HepG2 (cell line): Measurements from ENCODE around the gene TBC1D1. TPM values are rescaled to one million over a fixed set of nuclear protein-coding genes. Genes with fewer than 3 reads are reported as not detected.

Source experiments
- BRF2 ChIP-seq: sonication (generic); formaldehyde crosslinking; IDR thresholded peaks from 2 replicates; pipeline ENCODE4 v1.8.1; 2022; ENCODE audit warnings: mild to moderate bottlenecking, missing genetic modification reagents
- FOXP1 ChIP-seq, 2 experiments: fragments of 450-650 bp in 1 of 2; IDR thresholded peaks; 2 replicates each; pipeline ENCODE4 v1.6.1; 2017 to 2018; ENCODE audit warnings: antibody characterized with exemption in 1 of 2
- HNRNPK ChIP-seq: fragments of 200-400 bp; formaldehyde crosslinking; IDR thresholded peaks from 2 replicates; pipeline ENCODE4 v1.6.1; 2018; ENCODE audit warnings: low read length, low read depth, moderate library complexity, mild to moderate bottlenecking; ENCODE audit not compliant: poor library complexity, severe bottlenecking
- KMT2B ChIP-seq: IDR thresholded peaks from 2 replicates; pipeline ENCODE4 v1.6.1; 2016; ENCODE audit warnings: missing genetic modification reagents, missing compliant biosample characterization
- NCOR1 ChIP-seq: fragments of 200-600 bp; sonication (generic); IDR thresholded peaks from 2 replicates; pipeline ENCODE4 v1.7.0; 2017; ENCODE audit warnings: antibody characterized with exemption, low read length, borderline replicate concordance
- NRL ChIP-seq: sonication (generic); formaldehyde crosslinking; IDR thresholded peaks from 2 replicates; pipeline ENCODE4 v1.5.0; 2020; ENCODE audit warnings: missing genetic modification reagents, mild to moderate bottlenecking, moderate library complexity, borderline replicate concordance
- PITX1 ChIP-seq: sonication (generic); formaldehyde crosslinking; IDR thresholded peaks from 2 replicates; pipeline ENCODE4 v1.5.1; 2020; ENCODE audit warnings: mild to moderate bottlenecking, missing genetic modification reagents
- REPIN1 ChIP-seq: sonication (generic); formaldehyde crosslinking; IDR thresholded peaks from 2 replicates; pipeline ENCODE4 v1.8.0; 2022; ENCODE audit warnings: missing genetic modification reagents, low read depth, mild to moderate bottlenecking, borderline replicate concordance
- SMYD3 ChIP-seq: sonication (generic); formaldehyde crosslinking; IDR thresholded peaks from 2 replicates; pipeline ENCODE4 v1.8.1; 2023; ENCODE audit warnings: mild to moderate bottlenecking, missing genetic modification reagents
- SP4 ChIP-seq: sonication (generic); formaldehyde crosslinking; IDR thresholded peaks from 2 replicates; pipeline ENCODE4 v1.8.1; 2023; ENCODE audit warnings: mild to moderate bottlenecking, missing genetic modification reagents
- TARDBP ChIP-seq: sonication (generic); formaldehyde crosslinking; IDR thresholded peaks from 2 replicates; pipeline ENCODE4 v1.8.0; 2022; ENCODE audit warnings: mild to moderate bottlenecking, missing genetic modification reagents
- TP53 ChIP-seq: sonication (generic); formaldehyde crosslinking; conservative IDR thresholded peaks from 2 replicates; pipeline ENCODE4 v1.4.0; 2020; ENCODE audit warnings: missing genetic modification reagents
- ZSCAN29 ChIP-seq: sonication (generic); formaldehyde crosslinking; conservative IDR thresholded peaks from 2 replicates; pipeline ENCODE4 v1.4.0; 2020; ENCODE audit warnings: mild to moderate bottlenecking, missing genetic modification reagents
- polyA plus RNA-seq, 8 experiments: library from polyadenylated mRNA; depleted of rRNA in 3 of 8; stranded (reverse) in 7 of 8; unstranded in 1 of 8; fragments of >200 nt; fragmentation: Illumina TruSeq in 4 of 8; extraction: Trizol in 4 of 8; gene quantifications; 2 replicates each; pipeline versions ENCODE4 v1.2.1 to v1.2.3, GENCODE V29; 2011 to 2016; ENCODE audit warnings: low read depth in 4 of 8, missing spikeins in 1 of 8, mixed read lengths in 1 of 8; ENCODE audit not compliant: insufficient read depth in 1 of 8
- total RNA-seq, 5 experiments: library from RNA; depleted of rRNA; stranded (reverse); fragments of >200 nt; fragmentation: Illumina TruSeq; extraction: Trizol; gene quantifications; 2 replicates each; pipeline ENCODE4 v1.2.3, GENCODE V29; 2016; ENCODE audit warnings: low read depth in 1 of 5
- TF ChIP-seq, protein P1 (sequence below): sonication (generic); formaldehyde crosslinking; IDR thresholded peaks from 2 replicates; pipeline ENCODE4 v1.4.0; 2020; ENCODE audit warnings: missing genetic modification reagents, mild to moderate bottlenecking, borderline replicate concordance

TBC1D1 gene
- total and polyA plus RNA-seq, 2 of the 13 experiments (the other 11 are each of a cell fraction or from before 2014, with no cell fraction given): 37.3 to 62.8 TPM

GRCh38 chr4:38132843-38133662 is 242.2 kb downstream of the TBC1D1 start (continued):
- TF ChIP-seq BRF2 (0 out of 2 replicates have a peak, but pooled peaks have one; percentile 72), NCOR1 (peak; percentile 99), TARDBP (peak; percentile 97), REPIN1 (CRISPR knock-in tag) (peak; percentile 28; the same call in 1 of the 2 replicates), PITX1 (CRISPR knock-in tag) (peak; percentile 96), SMYD3 (CRISPR knock-in tag) (peak; percentile 89; the same call in 1 of the 2 replicates), TP53 (CRISPR knock-in tag) (no peak), FOXP1 (IDR thresholded peaks at IDR 0.05) (peak; percentile 58; the same call in 1 of the 2 replicates), FOXP1 (CRISPR knock-in tag; IDR thresholded peaks at IDR 0.05) (peak; percentile 97), HNRNPK (no peak), SP4 (CRISPR knock-in tag) (peak; percentile 65), ZSCAN29 (no peak), NRL (CRISPR knock-in tag) (no peak), KMT2B (CRISPR knock-in tag) (no peak)
- TF ChIP-seq, protein P1, sequence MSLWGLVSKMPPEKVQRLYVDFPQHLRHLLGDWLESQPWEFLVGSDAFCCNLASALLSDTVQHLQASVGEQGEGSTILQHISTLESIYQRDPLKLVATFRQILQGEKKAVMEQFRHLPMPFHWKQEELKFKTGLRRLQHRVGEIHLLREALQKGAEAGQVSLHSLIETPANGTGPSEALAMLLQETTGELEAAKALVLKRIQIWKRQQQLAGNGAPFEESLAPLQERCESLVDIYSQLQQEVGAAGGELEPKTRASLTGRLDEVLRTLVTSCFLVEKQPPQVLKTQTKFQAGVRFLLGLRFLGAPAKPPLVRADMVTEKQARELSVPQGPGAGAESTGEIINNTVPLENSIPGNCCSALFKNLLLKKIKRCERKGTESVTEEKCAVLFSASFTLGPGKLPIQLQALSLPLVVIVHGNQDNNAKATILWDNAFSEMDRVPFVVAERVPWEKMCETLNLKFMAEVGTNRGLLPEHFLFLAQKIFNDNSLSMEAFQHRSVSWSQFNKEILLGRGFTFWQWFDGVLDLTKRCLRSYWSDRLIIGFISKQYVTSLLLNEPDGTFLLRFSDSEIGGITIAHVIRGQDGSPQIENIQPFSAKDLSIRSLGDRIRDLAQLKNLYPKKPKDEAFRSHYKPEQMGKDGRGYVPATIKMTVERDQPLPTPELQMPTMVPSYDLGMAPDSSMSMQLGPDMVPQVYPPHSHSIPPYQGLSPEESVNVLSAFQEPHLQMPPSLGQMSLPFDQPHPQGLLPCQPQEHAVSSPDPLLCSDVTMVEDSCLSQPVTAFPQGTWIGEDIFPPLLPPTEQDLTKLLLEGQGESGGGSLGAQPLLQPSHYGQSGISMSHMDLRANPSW: peak; percentile 99
